GM12892 (cell line): ENCODE data around the gene ACVR1B.

Source experiments
- POLR2A ChIP-seq: IDR thresholded peaks from 2 replicates; pipeline ENCODE4 v1.6.1; 2011; ENCODE audit warnings: low read depth, low read length, control low read depth
- POLR2AphosphoS5 ChIP-seq: IDR thresholded peaks from 2 replicates; pipeline ENCODE4 v1.6.1; 2011; ENCODE audit warnings: low read depth, low read length, control low read depth

DNA sequence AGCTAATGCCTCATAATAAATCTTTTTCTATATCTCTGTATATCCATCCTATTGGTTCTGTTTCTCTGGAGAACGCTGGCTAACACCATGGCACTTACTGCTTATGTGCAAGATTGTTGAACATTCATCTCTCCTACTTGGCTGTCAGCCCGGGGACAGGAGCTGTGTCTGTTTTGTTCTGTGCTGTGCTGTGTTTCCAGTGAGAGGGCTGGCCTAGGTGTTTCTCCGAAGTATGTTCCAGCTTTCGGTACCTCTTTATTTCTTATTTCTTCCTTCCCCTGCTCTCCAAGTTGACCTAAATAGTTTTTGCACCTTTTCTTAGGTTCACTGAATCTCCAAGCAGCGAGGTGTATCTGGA lies 80.9 kb downstream of the ACVR1B start:
- TF ChIP-seq POLR2A (no peak), POLR2AphosphoS5 (no peak)
